Measurements from ENCODE around the gene FHOD3.

DNA sequence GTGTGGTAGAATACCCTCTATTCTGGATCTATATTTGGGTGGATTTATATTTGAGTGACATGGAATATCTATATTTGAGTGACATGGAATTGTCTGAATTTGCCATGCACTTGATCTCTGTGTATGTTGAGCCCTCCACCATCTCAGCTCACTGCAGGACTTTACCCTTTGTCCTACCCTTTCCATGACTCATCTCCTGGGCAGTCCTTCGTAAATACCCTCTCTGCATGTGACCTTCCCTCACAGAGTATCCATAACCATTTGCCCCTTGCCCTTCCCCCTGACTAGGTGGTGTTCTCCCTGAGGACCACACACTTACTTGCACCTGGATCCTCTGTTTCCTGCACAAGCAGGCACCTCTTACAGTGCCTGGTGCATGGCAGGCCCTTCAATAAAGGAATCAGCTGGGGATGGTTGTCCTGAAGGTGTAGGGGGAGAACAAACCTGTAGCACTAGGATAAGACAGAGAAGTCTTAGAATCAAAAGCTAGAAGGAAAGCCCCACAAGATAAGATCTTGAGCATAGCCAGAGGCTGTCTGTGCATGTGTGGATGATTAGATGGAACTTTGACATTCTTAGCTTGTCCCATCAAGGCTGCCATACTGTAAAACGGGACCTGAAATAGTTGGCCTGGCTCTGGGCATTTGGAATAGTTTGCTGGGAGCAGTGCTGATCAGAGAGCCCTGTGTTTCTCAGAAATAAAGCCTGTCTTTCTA is 230.4 kb downstream of the FHOD3 start:
- TF ChIP-seq POLR2A (IDR thresholded peaks at IDR 0.05; ENCODE audit: low read depth, low read length) = no peak
- TF ChIP-seq POLR2AphosphoS5 (IDR thresholded peaks at IDR 0.05; ENCODE audit: low read depth, low read length) = no peak
- no peak for TF ChIP-seq TAF1 (IDR thresholded peaks at IDR 0.05; ENCODE audit: low read depth, low read length)
- TF ChIP-seq POU2F2 (IDR thresholded peaks at IDR 0.05; ENCODE audit: low read depth, low read length) = no peak

Data from GM12891 (cell line).